ENCODE data around the gene PLAU. TPM values are rescaled to one million over a fixed set of nuclear protein-coding genes. Genes with fewer than 3 reads are reported as not detected.

The PLAU gene
- polyA plus RNA-seq, 1 donor = 19.6 TPM

GRCh38 chr10:73867871-73868631 is 42.9 kb upstream of the PLAU start:
- no peak overlapping the region for H3K4me3 ChIP-seq (ENCODE audit: low read length)
- H3K36me3 ChIP-seq (ENCODE audit: control insufficient read depth, insufficient read depth, low read length) = peaks cover 76% of the 10 kb centered on the region
- no peak overlapping the region for H3K27ac ChIP-seq (ENCODE audit: low read length)
- H3K9me3 ChIP-seq (ENCODE audit: control insufficient read depth, low read depth, low read length) = no peaks in the 10 kb centered on the region
- peaks cover 29% of the 10 kb centered on the region for H3K4me1 ChIP-seq (ENCODE audit: control insufficient read depth, insufficient read depth, low read length)
- WGBS (ENCODE audit: insufficient coverage, low lambda C conversion rate) = no CpG with 5 or more reads among the region's 11 CpGs
- no peaks in the 10 kb centered on the region for H3K27me3 ChIP-seq (ENCODE audit: control insufficient read depth, insufficient read depth, low read length)
- no peak for DNase-seq

- H3K36me3 ChIP-seq (ENCODE audit: control insufficient read depth, insufficient read depth, low read length) = peaks cover 70% of the 10 kb centered on the region
- H3K27me3 ChIP-seq (ENCODE audit: control insufficient read depth, insufficient read depth, low read length) = no peaks in the 10 kb centered on the region
- DNase-seq = no peak
- no peak overlapping the region for H3K4me3 ChIP-seq (ENCODE audit: low read length)
- H3K27ac ChIP-seq (ENCODE audit: low read length) = no peak overlapping the region
- H3K9me3 ChIP-seq (ENCODE audit: control insufficient read depth, low read depth, low read length) = no peaks in the 10 kb centered on the region
- no CpG with 5 or more reads among the region's 5 CpGs for WGBS (ENCODE audit: insufficient coverage, low lambda C conversion rate)
- H3K4me1 ChIP-seq (ENCODE audit: control insufficient read depth, insufficient read depth, low read length) = peaks cover 32% of the 10 kb centered on the region
These were observed 42.2 kb upstream of the PLAU start for GRCh38 chr10:73868655-73869195.

GRCh38 chr10:73871295-73872189 is 39.4 kb upstream of the PLAU start:
- peak; percentile 87 to 95 for DNase-seq
- H3K36me3 ChIP-seq (ENCODE audit: control insufficient read depth, insufficient read depth, low read length) = peaks cover 51% of the 10 kb centered on the region
- peaks cover 36% of the 10 kb centered on the region for H3K4me1 ChIP-seq (ENCODE audit: control insufficient read depth, insufficient read depth, low read length)
- peak overlapping the region; percentile 70 for H3K27ac ChIP-seq (ENCODE audit: low read length)
- H3K4me3 ChIP-seq (ENCODE audit: low read length) = no peak overlapping the region
- WGBS (ENCODE audit: insufficient coverage, low lambda C conversion rate) = no CpG with 5 or more reads among the region's 8 CpGs
- no peaks in the 10 kb centered on the region for H3K27me3 ChIP-seq (ENCODE audit: control insufficient read depth, insufficient read depth, low read length)
- H3K9me3 ChIP-seq (ENCODE audit: control insufficient read depth, low read depth, low read length) = no peaks in the 10 kb centered on the region

- peaks cover 43% of the 10 kb centered on the region for H3K36me3 ChIP-seq (ENCODE audit: control insufficient read depth, insufficient read depth, low read length)
These were observed 38.7 kb upstream of the PLAU start for GRCh38 chr10:73872190-73872710.

GRCh38 chr10:73873142-73873837 is 37.6 kb upstream of the PLAU start:
- Histone ChIP-seq H3K27me3 (ENCODE audit: control insufficient read depth, insufficient read depth, low read length) (no peaks in the 10 kb centered on the region), H3K27ac (ENCODE audit: low read length) (no peak overlapping the region), H3K4me1 (ENCODE audit: control insufficient read depth, insufficient read depth, low read length) (peaks cover 36% of the 10 kb centered on the region), H3K36me3 (ENCODE audit: control insufficient read depth, insufficient read depth, low read length) (peaks cover 33% of the 10 kb centered on the region), H3K4me3 (ENCODE audit: low read length) (peak overlapping the region; percentile 40), H3K9me3 (ENCODE audit: control insufficient read depth, low read depth, low read length) (no peaks in the 10 kb centered on the region)
- no peak for DNase-seq
- WGBS (ENCODE audit: insufficient coverage, low lambda C conversion rate) = no CpG with 5 or more reads among the region's 33 CpGs

More at GRCh38 chr10:73872190-73872710, 38.7 kb upstream of the PLAU start:
- peak overlapping the region; percentile 54 for H3K27ac ChIP-seq (ENCODE audit: low read length)
- no CpG with 5 or more reads among the region's 5 CpGs for WGBS (ENCODE audit: insufficient coverage, low lambda C conversion rate)
- no peaks in the 10 kb centered on the region for H3K9me3 ChIP-seq (ENCODE audit: control insufficient read depth, low read depth, low read length)
- no peak for DNase-seq
- peaks cover 36% of the 10 kb centered on the region for H3K4me1 ChIP-seq (ENCODE audit: control insufficient read depth, insufficient read depth, low read length)
- H3K4me3 ChIP-seq (ENCODE audit: low read length) = no peak overlapping the region
- no peaks in the 10 kb centered on the region for H3K27me3 ChIP-seq (ENCODE audit: control insufficient read depth, insufficient read depth, low read length)

GRCh38 chr10:73873838-73874215 is 37.1 kb upstream of the PLAU start:
- no CpG with 5 or more reads among the region's 39 CpGs for WGBS (ENCODE audit: insufficient coverage, low lambda C conversion rate)
- Histone ChIP-seq H3K27me3 (ENCODE audit: control insufficient read depth, insufficient read depth, low read length) (no peaks in the 10 kb centered on the region), H3K27ac (ENCODE audit: low read length) (no peak overlapping the region), H3K4me1 (ENCODE audit: control insufficient read depth, insufficient read depth, low read length) (peaks cover 36% of the 10 kb centered on the region), H3K36me3 (ENCODE audit: control insufficient read depth, insufficient read depth, low read length) (peaks cover 28% of the 10 kb centered on the region), H3K9me3 (ENCODE audit: control insufficient read depth, low read depth, low read length) (no peaks in the 10 kb centered on the region), H3K4me3 (ENCODE audit: low read length) (peak overlapping the region; percentile 42)
- no peak for DNase-seq

DNA sequence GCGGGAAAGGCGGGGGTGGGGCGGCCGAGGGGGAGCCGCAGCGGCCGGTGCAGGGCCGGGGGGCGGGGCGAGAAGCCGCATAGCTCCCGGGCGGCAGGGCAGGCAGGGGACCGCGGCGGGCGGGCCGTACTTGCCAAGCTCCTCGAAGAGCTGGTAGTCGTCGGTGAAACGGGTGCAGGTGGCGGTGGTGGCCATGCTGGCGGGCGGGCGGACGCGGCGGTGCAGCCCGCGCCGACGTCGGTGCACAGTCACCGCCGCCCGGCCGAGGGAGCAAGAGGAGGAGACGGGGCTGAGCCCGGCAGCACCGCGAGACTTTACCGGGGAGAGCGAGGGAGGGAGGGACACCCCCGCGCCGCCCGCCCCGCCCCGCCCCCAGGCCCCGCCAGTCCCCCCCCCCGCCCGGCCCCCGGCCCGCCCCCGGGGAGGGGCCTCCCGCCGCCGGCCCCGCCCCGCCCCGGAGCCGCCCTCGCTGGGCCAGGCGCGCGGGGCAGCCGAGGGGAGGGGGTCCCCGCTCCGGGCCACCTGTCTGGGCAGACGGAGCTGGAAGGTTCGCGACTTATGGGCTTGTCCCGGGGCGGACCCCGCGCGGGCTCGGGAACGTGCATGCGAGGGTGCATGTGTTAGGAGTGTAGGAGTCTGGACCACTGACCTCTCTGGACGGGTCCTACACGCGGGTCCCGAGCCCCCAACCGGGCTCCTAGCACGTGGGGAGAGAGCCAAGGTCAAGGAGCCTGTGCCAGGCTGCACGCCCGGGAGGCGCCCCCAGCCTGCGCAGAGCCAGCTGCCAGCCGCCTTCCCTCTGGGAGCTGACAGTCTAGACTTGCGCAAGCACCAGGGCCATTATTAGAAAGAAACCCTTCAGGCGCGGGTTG is 36.4 kb upstream of the PLAU start, which contains the start of gene CAMK2G:
Gene CAMK2G, minus strand, starts transcription at position 289 of the 872 bp plus-strand sequence. Its CDS starts 94 bp downstream, at position 195.
- Histone ChIP-seq H3K9me3 (ENCODE audit: control insufficient read depth, low read depth, low read length) (no peaks in the 10 kb centered on the region), H3K4me3 (ENCODE audit: low read length) (peak within 1 kb of the TSS; percentile 61), H3K4me1 (ENCODE audit: control insufficient read depth, insufficient read depth, low read length) (peaks cover 36% of the 10 kb centered on the region), H3K27me3 (ENCODE audit: control insufficient read depth, insufficient read depth, low read length) (no peaks in the 10 kb centered on the region), H3K27ac (ENCODE audit: low read length) (no peak within 1 kb of the TSS), H3K36me3 (ENCODE audit: control insufficient read depth, insufficient read depth, low read length) (peaks cover 21% of the 10 kb centered on the region)
- peak; percentile 82 to 86 for DNase-seq
- no CpG with 5 or more reads among the region's 95 CpGs for WGBS (ENCODE audit: insufficient coverage, low lambda C conversion rate)

DNA sequence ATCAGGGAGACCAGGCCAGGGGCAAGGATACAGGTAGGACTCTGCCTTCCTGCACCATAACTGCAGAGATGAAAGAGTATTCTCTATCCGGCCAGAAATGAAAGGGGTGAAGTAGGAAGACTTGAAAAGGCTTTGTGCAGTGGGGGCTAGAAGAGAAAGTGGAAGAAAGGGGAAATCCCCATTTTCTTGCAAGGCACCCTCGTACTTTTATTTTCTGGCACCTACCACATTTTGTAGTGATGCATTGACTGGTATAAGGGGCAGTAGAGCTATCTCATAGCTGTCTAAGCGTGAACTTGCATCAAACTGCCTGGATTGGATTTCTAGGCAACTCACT is 35.8 kb upstream of the PLAU start:
- Histone ChIP-seq H3K27ac (ENCODE audit: low read length) (no peak overlapping the region), H3K36me3 (ENCODE audit: control insufficient read depth, insufficient read depth, low read length) (peaks cover 15% of the 10 kb centered on the region), H3K4me3 (ENCODE audit: low read length) (peak overlapping the region; percentile 61), H3K27me3 (ENCODE audit: control insufficient read depth, insufficient read depth, low read length) (no peaks in the 10 kb centered on the region), H3K9me3 (ENCODE audit: control insufficient read depth, low read depth, low read length) (no peaks in the 10 kb centered on the region), H3K4me1 (ENCODE audit: control insufficient read depth, insufficient read depth, low read length) (peaks cover 39% of the 10 kb centered on the region)
- no peak for DNase-seq
- WGBS (ENCODE audit: insufficient coverage, low lambda C conversion rate) = no CpG with 5 or more reads among the region's 3 CpGs

DNA sequence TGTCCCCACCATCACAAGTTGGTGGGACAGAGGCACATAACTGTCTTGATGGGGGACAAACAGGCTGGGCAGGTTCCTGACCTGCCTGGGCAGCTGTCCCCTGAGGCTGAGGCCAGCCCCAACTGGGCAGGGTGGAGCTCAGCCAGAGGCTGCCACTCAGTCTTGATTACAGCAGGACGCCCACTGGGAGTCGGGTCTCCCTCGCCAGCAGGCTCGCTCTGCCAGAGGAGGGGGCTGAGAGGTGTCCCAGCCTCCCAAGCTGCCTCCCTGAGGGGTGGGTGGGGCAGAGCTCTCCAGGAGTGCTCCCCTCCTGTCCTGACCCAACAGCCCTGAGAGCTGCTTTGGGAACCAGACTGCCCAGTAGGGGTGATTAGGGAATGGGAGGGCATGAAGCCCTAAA is 34.8 kb upstream of the PLAU start:
- Histone ChIP-seq H3K4me1 (ENCODE audit: control insufficient read depth, insufficient read depth, low read length) (peaks cover 29% of the 10 kb centered on the region), H3K27me3 (ENCODE audit: control insufficient read depth, insufficient read depth, low read length) (no peaks in the 10 kb centered on the region), H3K4me3 (ENCODE audit: low read length) (no peak overlapping the region), H3K27ac (ENCODE audit: low read length) (no peak overlapping the region), H3K9me3 (ENCODE audit: control insufficient read depth, low read depth, low read length) (no peaks in the 10 kb centered on the region), H3K36me3 (ENCODE audit: control insufficient read depth, insufficient read depth, low read length) (peaks cover 5% of the 10 kb centered on the region)
- WGBS (ENCODE audit: insufficient coverage, low lambda C conversion rate) = no CpG with 5 or more reads among the region's 4 CpGs
- no peak for DNase-seq

Data from large intestine (tissue), 3 donors.